MCF 10A (cell line): ENCODE measurements around the gene PABPN1L. TPM values are rescaled to one million over a fixed set of nuclear protein-coding genes. Genes with fewer than 3 reads are reported as not detected.

ENCODE experiments used
- BruUV-seq: library from RNA; stranded (reverse); fragments of 400-500 nt; replicated peaks from 2 replicates; lab custom pipeline; 2021; lab: Mats Ljungman, UMichigan
- CTCF ChIA-PET: fragments of 300-600 bp; sonication (Branson Sonifier 250); formaldehyde crosslinking; extraction: SDS; loops from one replicate; lab custom pipeline; 2021; ENCODE audit warnings: antibody characterized with exemption, inconsistent platforms; lab: Yijun Ruan, JAX
- POLR2A ChIA-PET: fragments of 300-600, 350-650 bp; sonication (Branson Sonifier 250); formaldehyde crosslinking; extraction: SDS; loops from one replicate; lab custom pipeline; 2020; ENCODE audit warnings: antibody characterized with exemption, inconsistent platforms; lab: Yijun Ruan, JAX
- DNase-seq: peaks from one replicate; pipeline ENCODE4 v3.0.0-alpha.2; 2018; ENCODE audit not compliant: unreplicated experiment
- H3K27ac Mint-ChIP-seq: one replicate; pipeline ENCODE4 v1.8.0; 2022; ENCODE audit warnings: mild to moderate bottlenecking, low read depth, mixed read lengths; ENCODE audit not compliant: unreplicated experiment
- H3K27me3 Mint-ChIP-seq: one replicate; pipeline ENCODE4 v1.8.0; 2022; ENCODE audit warnings: mixed read lengths; ENCODE audit not compliant: insufficient read depth, unreplicated experiment
- H3K36me3 Mint-ChIP-seq: one replicate; pipeline ENCODE4 v1.8.0; 2022; ENCODE audit warnings: mild to moderate bottlenecking, moderate library complexity, mixed read lengths; ENCODE audit not compliant: insufficient read depth, unreplicated experiment
- H3K4me1 Mint-ChIP-seq: one replicate; pipeline ENCODE4 v1.8.0; 2022; ENCODE audit warnings: mixed read lengths; ENCODE audit not compliant: insufficient read depth, unreplicated experiment
- H3K4me3 Mint-ChIP-seq: one replicate; pipeline ENCODE4 v1.8.0; 2022; ENCODE audit warnings: mild to moderate bottlenecking, moderate library complexity, mixed read lengths; ENCODE audit not compliant: unreplicated experiment
- H3K9me3 Mint-ChIP-seq: one replicate; pipeline ENCODE4 v1.8.0; 2022; ENCODE audit warnings: mixed read lengths; ENCODE audit not compliant: unreplicated experiment
- CTCF ChIP-seq: fragments of 200-600 bp; IDR thresholded peaks from one replicate; pipeline ENCODE4 v1.8.0; 2022; ENCODE audit warnings: antibody characterized with exemption, mild to moderate bottlenecking; ENCODE audit not compliant: unreplicated experiment
- intact Hi-C: fragments of 100-400 bp; cut with micrococcal nuclease; formaldehyde crosslinking; loops from 2 replicates; pipeline ENCODE4 v1.14.1; 2022
- total RNA-seq: library from RNA; stranded (reverse); gene quantifications from 2 replicates; pipeline ENCODE4 v1.2.3, GENCODE V29; 2022

Gene PABPN1L
- total RNA-seq, 1 experiment from 2014 or later, result not detected

GRCh38 chr16:88842308-88842756, 24.1 kb downstream of the PABPN1L start:
- no peaks in the 10 kb centered on the region for H3K9me3 Mint-ChIP-seq
- DNase-seq, result no peak
- H3K27me3 Mint-ChIP-seq, result no peaks in the 10 kb centered on the region
- peaks cover 13% of the 10 kb centered on the region for H3K36me3 Mint-ChIP-seq
- H3K4me1 Mint-ChIP-seq, result no peaks in the 10 kb centered on the region
- intact Hi-C loops, result no loop called here
- TF ChIP-seq CTCF, result no peak
- POLR2A ChIA-PET, result interaction anchor here (0.6 kb wide), 1 partner anchor 320 kb away, joined by 3 read pairs; no protein-coding TSS in a partner anchor
- BruUV-seq, result no TSS peak
- CTCF ChIA-PET, result no interaction called here
- no peak overlapping the region for H3K4me3 Mint-ChIP-seq
- H3K27ac Mint-ChIP-seq, result no peak overlapping the region

GRCh38 chr16:88841521-88842307, 24.7 kb downstream of the PABPN1L start:
- H3K27me3 Mint-ChIP-seq, result no peaks in the 10 kb centered on the region
- intact Hi-C loops, result no loop called here
- TF ChIP-seq CTCF, result no peak
- no peaks in the 10 kb centered on the region for H3K4me1 Mint-ChIP-seq
- CTCF ChIA-PET, result interaction anchor here (1.0 kb wide), 1 partner anchor 32 kb away, joined by 3 read pairs; no protein-coding TSS in a partner anchor
- no peak for DNase-seq
- H3K36me3 Mint-ChIP-seq, result peaks cover 13% of the 10 kb centered on the region
- no peaks in the 10 kb centered on the region for H3K9me3 Mint-ChIP-seq
- POLR2A ChIA-PET, result no interaction called here
- no TSS peak for BruUV-seq
- no peak overlapping the region for H3K4me3 Mint-ChIP-seq
- H3K27ac Mint-ChIP-seq, result no peak overlapping the region

- no peak overlapping the region for H3K27ac Mint-ChIP-seq
- no peaks in the 10 kb centered on the region for H3K4me1 Mint-ChIP-seq
- CTCF ChIA-PET, result interaction anchor here (1.0 kb wide), 1 partner anchor 31 kb away, joined by 3 read pairs; no protein-coding TSS in a partner anchor
- no peak for DNase-seq
- H3K27me3 Mint-ChIP-seq, result no peaks in the 10 kb centered on the region
- H3K9me3 Mint-ChIP-seq, result no peaks in the 10 kb centered on the region
- intact Hi-C loops, result no loop called here
- H3K36me3 Mint-ChIP-seq, result peaks cover 9% of the 10 kb centered on the region
- no peak for TF ChIP-seq CTCF
- BruUV-seq, result no TSS peak
- H3K4me3 Mint-ChIP-seq, result no peak overlapping the region
- POLR2A ChIA-PET, result interaction anchor here (0.7 kb wide), 1 partner anchor 14 kb away, joined by 3 read pairs; no protein-coding TSS in a partner anchor
These were observed 25.8 kb downstream of the PABPN1L start for GRCh38 chr16:88840600-88841215.
